HepG2 (cell line): ENCODE measurements around the gene BCL2L1. TPM values are rescaled to one million over a fixed set of nuclear protein-coding genes. Genes with fewer than 3 reads are reported as not detected.
A peak's percentile ranks its signal among the peaks of the same experiment; 100 is the strongest.

Experiments
- ATAD3A ChIP-seq: sonication (generic); formaldehyde crosslinking; IDR thresholded peaks from 2 replicates; pipeline ENCODE4 v1.4.0; 2020; ENCODE audit warnings: missing genetic modification reagents
- CHD4 ChIP-seq: fragments of 200-600 bp; sonication (generic); IDR thresholded peaks from 2 replicates; pipeline ENCODE4 v1.7.0; 2017; ENCODE audit warnings: mild to moderate bottlenecking, low read length, borderline replicate concordance
- ELF1 ChIP-seq: sonication (generic); formaldehyde crosslinking; IDR thresholded peaks from 2 replicates; pipeline ENCODE4 v1.4.0; 2020; ENCODE audit warnings: missing genetic modification reagents
- ETV5 ChIP-seq: IDR thresholded peaks from 2 replicates; pipeline ENCODE4 v1.6.1; 2018; ENCODE audit warnings: missing biosample characterization, missing genetic modification reagents, inconsistent platforms, borderline replicate concordance
- PRDM15 ChIP-seq: sonication (generic); formaldehyde crosslinking; IDR thresholded peaks from 2 replicates; pipeline ENCODE4 v1.4.0; 2020; ENCODE audit warnings: missing genetic modification reagents
- SCMH1 ChIP-seq: sonication (generic); formaldehyde crosslinking; IDR thresholded peaks from 2 replicates; pipeline ENCODE4 v1.9.0; 2021; ENCODE audit warnings: missing genetic modification reagents, mild to moderate bottlenecking, borderline replicate concordance
- SNAPC2 ChIP-seq: sonication (generic); formaldehyde crosslinking; IDR thresholded peaks from 2 replicates; pipeline ENCODE4 v1.8.1; 2022; ENCODE audit warnings: mild to moderate bottlenecking, missing genetic modification reagents
- SNAPC4 ChIP-seq: sonication (generic); formaldehyde crosslinking; IDR thresholded peaks from 2 replicates; pipeline ENCODE4 v1.4.0; 2020; ENCODE audit warnings: mild to moderate bottlenecking, missing genetic modification reagents
- TBP ChIP-seq: sonication (generic); formaldehyde crosslinking; IDR thresholded peaks from 2 replicates; pipeline ENCODE4 v1.5.0; 2020; ENCODE audit warnings: missing genetic modification reagents
- TMF1 ChIP-seq: sonication (generic); formaldehyde crosslinking; IDR thresholded peaks from 2 replicates; pipeline ENCODE4 v1.8.1; 2022; ENCODE audit warnings: low read depth, missing genetic modification reagents
- TSC22D2 ChIP-seq: sonication (generic); formaldehyde crosslinking; IDR thresholded peaks from 2 replicates; pipeline ENCODE4 v1.5.1; 2020; ENCODE audit warnings: missing genetic modification reagents, mild to moderate bottlenecking, borderline replicate concordance
- YEATS4 ChIP-seq: sonication (generic); formaldehyde crosslinking; IDR thresholded peaks from 2 replicates; pipeline ENCODE4 v1.4.0; 2020; ENCODE audit warnings: missing genetic modification reagents, borderline replicate concordance
- ZNF367 ChIP-seq: sonication (generic); formaldehyde crosslinking; IDR thresholded peaks from 2 replicates; pipeline ENCODE4 v1.4.0; 2020; ENCODE audit warnings: missing genetic modification reagents, borderline replicate concordance
- ZNF589 ChIP-seq: sonication (generic); formaldehyde crosslinking; conservative IDR thresholded peaks from 2 replicates; pipeline ENCODE4 v1.8.0; 2022; ENCODE audit warnings: mild to moderate bottlenecking, moderate library complexity, missing genetic modification reagents
- ZNF724P ChIP-seq: sonication (generic); formaldehyde crosslinking; IDR thresholded peaks from 2 replicates; pipeline ENCODE4 v1.8.0; 2022; ENCODE audit warnings: missing genetic modification reagents, borderline replicate concordance
- ZNF749 ChIP-seq: sonication (generic); formaldehyde crosslinking; IDR thresholded peaks from 2 replicates; pipeline ENCODE4 v1.8.0; 2022; ENCODE audit warnings: mild to moderate bottlenecking, missing genetic modification reagents, moderate library complexity, borderline replicate concordance
- ZXDC ChIP-seq: sonication (generic); formaldehyde crosslinking; IDR thresholded peaks from 2 replicates; pipeline ENCODE4 v1.5.0; 2020; ENCODE audit warnings: mild to moderate bottlenecking, missing genetic modification reagents
- polyA plus RNA-seq, 8 experiments: library from polyadenylated mRNA; depleted of rRNA in 3 of 8; stranded (reverse) in 7 of 8; unstranded in 1 of 8; fragments of >200 nt; fragmentation: Illumina TruSeq in 4 of 8; extraction: Trizol in 4 of 8; gene quantifications; 2 replicates each; pipeline versions ENCODE4 v1.2.1 to v1.2.3, GENCODE V29; 2011 to 2016; ENCODE audit warnings: low read depth in 4 of 8, missing spikeins in 1 of 8, mixed read lengths in 1 of 8; ENCODE audit not compliant: insufficient read depth in 1 of 8
- total RNA-seq, 5 experiments: library from RNA; depleted of rRNA; stranded (reverse); fragments of >200 nt; fragmentation: Illumina TruSeq; extraction: Trizol; gene quantifications; 2 replicates each; pipeline ENCODE4 v1.2.3, GENCODE V29; 2016; ENCODE audit warnings: low read depth in 1 of 5

The BCL2L1 gene
- total and polyA plus RNA-seq, 2 of the 13 experiments (the other 11 are each of a cell fraction or from before 2014, with no cell fraction given) = 164 to 258 TPM

- TF ChIP-seq SNAPC4 (CRISPR knock-in tag) (peak; percentile 57; the same call in 1 of the 2 replicates), ZNF749 (peak; percentile 86), YEATS4 (CRISPR knock-in tag) (peak; percentile 93), ATAD3A (CRISPR knock-in tag) (no peak), TBP (CRISPR knock-in tag) (no peak), ELF1 (CRISPR knock-in tag) (peak; percentile 83), PRDM15 (CRISPR knock-in tag) (0 out of 2 replicates have a peak, but pooled peaks have one; percentile 4), TSC22D2 (peak; percentile 95; the same call in 1 of the 2 replicates), ZNF367 (CRISPR knock-in tag) (no peak), ZNF589 (peak; percentile 98), SNAPC2 (CRISPR knock-in tag) (peak; percentile 93), SCMH1 (CRISPR knock-in tag) (no peak), CHD4 (peak; percentile 95), ZXDC (CRISPR knock-in tag) (peak; percentile 91), TMF1 (CRISPR knock-in tag) (peak; percentile 58; the same call in 1 of the 2 replicates), ETV5 (CRISPR knock-in tag) (peak; percentile 100), ZNF724P (CRISPR knock-in tag) (no peak)
These were observed 26.5 kb downstream of the BCL2L1 start (continued) for GRCh38 chr20:31695849-31696804.
